ENCODE results near the gene MTHFD1L. TPM values are rescaled to one million over a fixed set of nuclear protein-coding genes. Genes with fewer than 3 reads are reported as not detected.

MTHFD1L gene
- total and polyA plus RNA-seq, 2 of the 4 experiments (the other 2 are of a cell fraction) = 43.5 to 53.2 TPM

- DNase-seq (no peak), ATAC-seq (ENCODE audit: low read depth) (no peak)
- no peaks in the 10 kb centered on the region for H3K27me3 ChIP-seq (ENCODE audit: control insufficient read depth, insufficient read depth, low read length)
- H3K14ac ChIP-seq (replicated peaks; ENCODE audit: low read depth, low read length) = no peak overlapping the region
- no peak overlapping the region for H2AK5ac ChIP-seq (ENCODE audit: low read depth, low read length)
- H3K4ac ChIP-seq (ENCODE audit: low read depth, low read length) = no peak overlapping the region
- H2BK20ac ChIP-seq (ENCODE audit: low read depth, low read length) = no peak overlapping the region
- H4K8ac ChIP-seq (ENCODE audit: low read depth in 2 of 2, low read length in 2 of 2) = no peak overlapping the region
- peaks cover 3% of the 10 kb centered on the region; the same call in 1 of the 2 replicates for H4K20me1 ChIP-seq (ENCODE audit: insufficient read depth, low read length)
- dilution Hi-C loops (cut with HindIII; ENCODE audit: low sequenced_read_pairs, unreplicated experiment) (no loop called here), intact Hi-C loops (cut with micrococcal nuclease) (no loop called here), in situ Hi-C loops (cut with MboI; ENCODE audit: low sequenced_read_pairs) (no loop called here)
- peaks cover 20 to 29% of the 10 kb centered on the region in 2 experiments for H3K79me1 ChIP-seq (ENCODE audit: low read depth in 1 of 2, low read length in 2 of 2)
- H3K9ac ChIP-seq (ENCODE audit: low read depth, low read length) = no peak overlapping the region
- H3K56ac ChIP-seq (ENCODE audit: extremely low read depth, insufficient read depth, low read length) = no peak overlapping the region
- no peaks in the 10 kb centered on the region for H3K4me1 ChIP-seq (ENCODE audit: control insufficient read depth, insufficient read depth, low read length)
- H2BK15ac ChIP-seq (ENCODE audit: low read depth, low read length) = no peak overlapping the region
- no peak overlapping the region for H2BK5ac ChIP-seq (ENCODE audit: low read depth, low read length, poor library complexity, severe bottlenecking)
- CTCF ChIA-PET = no interaction called here
- TF ChIP-seq, protein P1, sequence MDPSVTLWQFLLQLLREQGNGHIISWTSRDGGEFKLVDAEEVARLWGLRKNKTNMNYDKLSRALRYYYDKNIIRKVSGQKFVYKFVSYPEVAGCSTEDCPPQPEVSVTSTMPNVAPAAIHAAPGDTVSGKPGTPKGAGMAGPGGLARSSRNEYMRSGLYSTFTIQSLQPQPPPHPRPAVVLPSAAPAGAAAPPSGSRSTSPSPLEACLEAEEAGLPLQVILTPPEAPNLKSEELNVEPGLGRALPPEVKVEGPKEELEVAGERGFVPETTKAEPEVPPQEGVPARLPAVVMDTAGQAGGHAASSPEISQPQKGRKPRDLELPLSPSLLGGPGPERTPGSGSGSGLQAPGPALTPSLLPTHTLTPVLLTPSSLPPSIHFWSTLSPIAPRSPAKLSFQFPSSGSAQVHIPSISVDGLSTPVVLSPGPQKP (IDR thresholded peaks at IDR 0.05; ENCODE audit: borderline replicate concordance, low read depth, low read length) = no peak
- TF ChIP-seq, protein P2, sequence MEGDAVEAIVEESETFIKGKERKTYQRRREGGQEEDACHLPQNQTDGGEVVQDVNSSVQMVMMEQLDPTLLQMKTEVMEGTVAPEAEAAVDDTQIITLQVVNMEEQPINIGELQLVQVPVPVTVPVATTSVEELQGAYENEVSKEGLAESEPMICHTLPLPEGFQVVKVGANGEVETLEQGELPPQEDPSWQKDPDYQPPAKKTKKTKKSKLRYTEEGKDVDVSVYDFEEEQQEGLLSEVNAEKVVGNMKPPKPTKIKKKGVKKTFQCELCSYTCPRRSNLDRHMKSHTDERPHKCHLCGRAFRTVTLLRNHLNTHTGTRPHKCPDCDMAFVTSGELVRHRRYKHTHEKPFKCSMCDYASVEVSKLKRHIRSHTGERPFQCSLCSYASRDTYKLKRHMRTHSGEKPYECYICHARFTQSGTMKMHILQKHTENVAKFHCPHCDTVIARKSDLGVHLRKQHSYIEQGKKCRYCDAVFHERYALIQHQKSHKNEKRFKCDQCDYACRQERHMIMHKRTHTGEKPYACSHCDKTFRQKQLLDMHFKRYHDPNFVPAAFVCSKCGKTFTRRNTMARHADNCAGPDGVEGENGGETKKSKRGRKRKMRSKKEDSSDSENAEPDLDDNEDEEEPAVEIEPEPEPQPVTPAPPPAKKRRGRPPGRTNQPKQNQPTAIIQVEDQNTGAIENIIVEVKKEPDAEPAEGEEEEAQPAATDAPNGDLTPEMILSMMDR (conservative IDR thresholded peaks at IDR 0.05; ENCODE audit: low read depth, low read length) = no peak
- TF ChIP-seq USF2 (IDR thresholded peaks at IDR 0.05; ENCODE audit: low read depth, low read length) (no peak), NFE2L2 (IDR thresholded peaks at IDR 0.05; ENCODE audit: low read depth, low read length) (no peak), MAZ (IDR thresholded peaks at IDR 0.05; ENCODE audit: borderline replicate concordance, low read depth, low read length) (no peak), BHLHE40 (IDR thresholded peaks at IDR 0.05; ENCODE audit: low read depth, low read length) (no peak), RCOR1 (IDR thresholded peaks at IDR 0.05; ENCODE audit: insufficient replicate concordance, low read length) (no peak), FOS (IDR thresholded peaks at IDR 0.05; ENCODE audit: low read depth, low read length) (no peak), SMC3 (IDR thresholded peaks at IDR 0.05; ENCODE audit: low read depth, low read length) (no peak), CHD1 (IDR thresholded peaks at IDR 0.05; ENCODE audit: low read depth, low read length) (no peak)
- no peak overlapping the region for H4K91ac ChIP-seq (ENCODE audit: insufficient read depth, low read depth, low read length)
- no peak overlapping the region for H2AFZ ChIP-seq (replicated peaks; ENCODE audit: low read length, poor library complexity)
- no peak overlapping the region for H2BK120ac ChIP-seq (ENCODE audit: low read depth, low read length)
- no peak overlapping the region for H3K23ac ChIP-seq (ENCODE audit: low read depth, low read length)
- POLR2A ChIA-PET (ENCODE audit: unreplicated experiment) = no interaction called here
- H3K4me3 ChIP-seq (ENCODE audit: insufficient read depth, low read depth, low read length) = no peak overlapping the region
- no peak overlapping the region for H2AK9ac ChIP-seq (replicated peaks; ENCODE audit: low read depth, low read length, poor library complexity)
- H3K36me3 ChIP-seq (ENCODE audit: control insufficient read depth, insufficient read depth, low read length) = peaks cover 7% of the 10 kb centered on the region
- H3K9me1 ChIP-seq (ENCODE audit: insufficient read depth, low read length) = peaks cover 2% of the 10 kb centered on the region; the same call in 1 of the 2 replicates
- no peaks in the 10 kb centered on the region for H3K9me3 ChIP-seq (ENCODE audit: control insufficient read depth, insufficient read depth, low read length)
- no peak overlapping the region for H4K5ac ChIP-seq (ENCODE audit: low read depth, low read length)
- WGBS, 2 experiments (ENCODE audit: extremely low coverage in 2 of 2, insufficient read length in 1 of 2) = no CpG with 5 or more reads among the region's 5 CpGs
- no peak overlapping the region for H3K18ac ChIP-seq (ENCODE audit: low read depth, low read length)
- no peak overlapping the region for H3K4me2 ChIP-seq (ENCODE audit: low read depth, low read length)
- no TSS peak for BruUV-seq (replicated peaks)
- H3K27ac ChIP-seq (ENCODE audit: insufficient read depth, low read length) = no peak overlapping the region
These were observed 24.3 kb upstream of the MTHFD1L start for GRCh38 chr6:150841189-150841588.
